ENCODE results near the gene JMJD7. TPM values are rescaled to one million over a fixed set of nuclear protein-coding genes. Genes with fewer than 3 reads are reported as not detected.

Gene JMJD7
- total and polyA plus RNA-seq, 2 donors: 7.2 to 15.6 TPM

- Histone ChIP-seq H3K9me3 (ENCODE audit: control insufficient read depth in 2 of 2, insufficient read depth in 1 of 2, low read length in 1 of 2) (no peaks in the 10 kb centered on the region), H3K27me3 (ENCODE audit: control insufficient read depth in 2 of 2, insufficient read depth in 1 of 2, low read length in 1 of 2) (no peaks in the 10 kb centered on the region), H3K27ac (ENCODE audit: low read depth in 1 of 2, low read length in 1 of 2) (no peak overlapping the region), H3K36me3 (ENCODE audit: control insufficient read depth in 2 of 2, insufficient read depth in 2 of 2, low read length in 1 of 2) (peaks cover 72 to 80% of the 10 kb centered on the region in 2 donors), H3K4me1 (ENCODE audit: control insufficient read depth in 2 of 2, insufficient read depth in 2 of 2, low read length in 2 of 2) (peaks cover 0 to under 1% of the 10 kb centered on the region in 2 donors), H3K4me3 (ENCODE audit: low read length in 2 of 2) (no peak overlapping the region)
- WGBS: over 99% methylated on average over 9 of the region's 9 CpGs
- DNase-seq (ENCODE audit: low read depth in 6 of 9, low spot score in 9 of 9): no peak
Observed at GRCh38 chr15:41816788-41817187, 11.1 kb upstream of the JMJD7 start.

GRCh38 chr15:41817327-41817726 lies 10.6 kb upstream of the JMJD7 start:
- 99% methylated on average over 14 of the region's 14 CpGs for WGBS

GRCh38 chr15:41817781-41818180 lies 10.1 kb upstream of the JMJD7 start:
- no peaks in the 10 kb centered on the region for H3K9me3 ChIP-seq (ENCODE audit: control insufficient read depth in 2 of 2, insufficient read depth in 1 of 2, low read length in 1 of 2)
- H3K4me1 ChIP-seq (ENCODE audit: control insufficient read depth in 2 of 2, insufficient read depth in 2 of 2, low read length in 2 of 2): no peaks in the 10 kb centered on the region
- H3K27me3 ChIP-seq (ENCODE audit: control insufficient read depth in 2 of 2, insufficient read depth in 1 of 2, low read length in 1 of 2): no peaks in the 10 kb centered on the region
- no peak for DNase-seq (ENCODE audit: low read depth in 6 of 9, low spot score in 9 of 9)
- H3K36me3 ChIP-seq (ENCODE audit: control insufficient read depth in 2 of 2, insufficient read depth in 2 of 2, low read length in 1 of 2): peaks cover 78 to 82% of the 10 kb centered on the region in 2 donors
- H3K4me3 ChIP-seq (ENCODE audit: low read length in 2 of 2): no peak overlapping the region
- no peak overlapping the region for H3K27ac ChIP-seq (ENCODE audit: low read depth in 1 of 2, low read length in 1 of 2)
- 97% methylated on average over 6 of the region's 6 CpGs for WGBS

More at GRCh38 chr15:41817327-41817726, 10.6 kb upstream of the JMJD7 start:
- H3K4me3 ChIP-seq (ENCODE audit: low read length in 2 of 2): no peak overlapping the region
- H3K9me3 ChIP-seq (ENCODE audit: control insufficient read depth in 2 of 2, insufficient read depth in 1 of 2, low read length in 1 of 2): no peaks in the 10 kb centered on the region
- H3K4me1 ChIP-seq (ENCODE audit: control insufficient read depth in 2 of 2, insufficient read depth in 2 of 2, low read length in 2 of 2): no peaks in the 10 kb centered on the region
- H3K36me3 ChIP-seq (ENCODE audit: control insufficient read depth in 2 of 2, insufficient read depth in 2 of 2, low read length in 1 of 2): peaks cover 76 to 81% of the 10 kb centered on the region in 2 donors
- no peak overlapping the region for H3K27ac ChIP-seq (ENCODE audit: low read depth in 1 of 2, low read length in 1 of 2)
- DNase-seq (ENCODE audit: low read depth in 6 of 9, low spot score in 9 of 9): no peak
- H3K27me3 ChIP-seq (ENCODE audit: control insufficient read depth in 2 of 2, insufficient read depth in 1 of 2, low read length in 1 of 2): no peaks in the 10 kb centered on the region

- H3K36me3 ChIP-seq (ENCODE audit: control insufficient read depth in 2 of 2, insufficient read depth in 2 of 2, low read length in 1 of 2): peaks cover 76 to 80% of the 10 kb centered on the region in 2 donors
- no peak overlapping the region for H3K27ac ChIP-seq (ENCODE audit: low read depth in 1 of 2, low read length in 1 of 2)
- H3K27me3 ChIP-seq (ENCODE audit: control insufficient read depth in 2 of 2, insufficient read depth in 1 of 2, low read length in 1 of 2): no peaks in the 10 kb centered on the region
- no peak for DNase-seq (ENCODE audit: low read depth in 6 of 9, low spot score in 9 of 9)
- no peak overlapping the region for H3K4me3 ChIP-seq (ENCODE audit: low read length in 2 of 2)
- H3K9me3 ChIP-seq (ENCODE audit: control insufficient read depth in 2 of 2, insufficient read depth in 1 of 2, low read length in 1 of 2): no peaks in the 10 kb centered on the region
- no peaks in the 10 kb centered on the region for H3K4me1 ChIP-seq (ENCODE audit: control insufficient read depth in 2 of 2, insufficient read depth in 2 of 2, low read length in 2 of 2)
- 97% methylated on average over 9 of the region's 9 CpGs for WGBS
Observed at GRCh38 chr15:41819455-41820050, 8.3 kb upstream of the JMJD7 start.

- DNase-seq (ENCODE audit: low read depth in 6 of 9, low spot score in 9 of 9): no peak
- no peaks in the 10 kb centered on the region for H3K27me3 ChIP-seq (ENCODE audit: control insufficient read depth in 2 of 2, insufficient read depth in 1 of 2, low read length in 1 of 2)
- WGBS: 97% methylated on average over 6 of the region's 6 CpGs
Observed at GRCh38 chr15:41820791-41821423, 7.0 kb upstream of the JMJD7 start.

DNA sequence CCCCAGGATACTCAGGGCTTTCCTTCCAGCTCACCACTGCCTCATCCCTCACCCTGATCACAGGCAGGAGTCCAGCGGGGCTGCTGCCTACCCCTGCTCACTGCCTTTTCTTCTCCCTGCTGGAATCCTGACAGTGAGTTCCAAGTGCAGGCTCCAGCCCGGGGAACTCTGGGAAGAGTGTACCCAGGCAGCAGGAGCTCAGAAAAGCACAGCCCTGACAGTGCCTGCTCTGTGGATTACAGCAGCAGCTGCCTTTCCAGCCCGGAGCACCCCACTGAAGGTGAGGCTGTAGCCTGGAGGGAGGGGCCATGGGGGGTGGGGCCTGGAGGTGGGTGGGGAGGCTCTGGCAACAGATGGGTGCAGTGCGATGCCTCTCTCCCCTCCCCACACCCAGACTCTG lies 6.1 kb upstream of the JMJD7 start:
- H3K4me1 ChIP-seq (ENCODE audit: control insufficient read depth in 2 of 2, insufficient read depth in 2 of 2, low read length in 2 of 2): no peaks in the 10 kb centered on the region

More at GRCh38 chr15:41820791-41821423, 7.0 kb upstream of the JMJD7 start:
- Histone ChIP-seq H3K36me3 (ENCODE audit: control insufficient read depth in 2 of 2, insufficient read depth in 2 of 2, low read length in 1 of 2) (peaks cover 78 to 88% of the 10 kb centered on the region in 2 donors), H3K9me3 (ENCODE audit: control insufficient read depth in 2 of 2, insufficient read depth in 1 of 2, low read length in 1 of 2) (no peaks in the 10 kb centered on the region), H3K4me1 (ENCODE audit: control insufficient read depth in 2 of 2, insufficient read depth in 2 of 2, low read length in 2 of 2) (no peaks in the 10 kb centered on the region), H3K4me3 (ENCODE audit: low read length in 2 of 2) (no peak overlapping the region), H3K27ac (ENCODE audit: low read depth in 1 of 2, low read length in 1 of 2) (no peak overlapping the region)

GRCh38 chr15:41822471-41822870 lies 5.4 kb upstream of the JMJD7 start:
- 97% methylated on average over 6 of the region's 6 CpGs for WGBS
- H3K4me3 ChIP-seq (ENCODE audit: low read length in 2 of 2): no peak overlapping the region
- no peaks in the 10 kb centered on the region for H3K9me3 ChIP-seq (ENCODE audit: control insufficient read depth in 2 of 2, insufficient read depth in 1 of 2, low read length in 1 of 2)
- H3K4me1 ChIP-seq (ENCODE audit: control insufficient read depth in 2 of 2, insufficient read depth in 2 of 2, low read length in 2 of 2): peaks cover 0 to 5% of the 10 kb centered on the region in 2 donors
- peaks cover 65 to 78% of the 10 kb centered on the region in 2 donors for H3K36me3 ChIP-seq (ENCODE audit: control insufficient read depth in 2 of 2, insufficient read depth in 2 of 2, low read length in 1 of 2)
- H3K27ac ChIP-seq (ENCODE audit: low read depth in 1 of 2, low read length in 1 of 2): no peak overlapping the region
- DNase-seq (ENCODE audit: low read depth in 6 of 9, low spot score in 9 of 9): no peak
- H3K27me3 ChIP-seq (ENCODE audit: control insufficient read depth in 2 of 2, insufficient read depth in 1 of 2, low read length in 1 of 2): no peaks in the 10 kb centered on the region

More for the DNA sequence above, 6.1 kb upstream of the JMJD7 start:
- Histone ChIP-seq H3K36me3 (ENCODE audit: control insufficient read depth in 2 of 2, insufficient read depth in 2 of 2, low read length in 1 of 2) (peaks cover 72 to 84% of the 10 kb centered on the region in 2 donors), H3K4me3 (ENCODE audit: low read length in 2 of 2) (no peak overlapping the region), H3K9me3 (ENCODE audit: control insufficient read depth in 2 of 2, insufficient read depth in 1 of 2, low read length in 1 of 2) (no peaks in the 10 kb centered on the region), H3K27ac (ENCODE audit: low read depth in 1 of 2, low read length in 1 of 2) (no peak overlapping the region), H3K27me3 (ENCODE audit: control insufficient read depth in 2 of 2, insufficient read depth in 1 of 2, low read length in 1 of 2) (no peaks in the 10 kb centered on the region)
- DNase-seq (ENCODE audit: low read depth in 6 of 9, low spot score in 9 of 9): no peak
- 98% methylated on average over 4 of the region's 4 CpGs for WGBS

DNA sequence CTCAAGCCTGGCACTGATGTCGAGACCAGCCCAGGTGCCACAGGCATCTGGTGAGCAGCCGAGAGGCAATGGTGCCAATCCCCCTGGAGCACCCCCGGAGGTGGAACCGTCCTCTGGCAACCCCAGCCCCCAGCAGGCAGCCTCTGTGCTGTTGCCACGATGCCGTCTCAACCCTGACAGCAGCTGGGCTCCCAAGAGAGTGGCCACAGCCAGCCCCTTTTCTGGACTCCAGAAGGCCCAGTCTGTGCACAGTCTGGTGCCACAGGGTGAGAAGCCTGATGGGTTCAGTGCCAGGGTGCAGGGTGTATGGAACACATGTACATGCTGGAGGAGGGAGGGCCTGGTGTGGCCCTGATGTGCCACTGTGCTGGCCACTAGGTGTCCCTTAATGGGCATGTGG lies 4.9 kb upstream of the JMJD7 start:
- no peaks in the 10 kb centered on the region for H3K9me3 ChIP-seq (ENCODE audit: control insufficient read depth in 2 of 2, insufficient read depth in 1 of 2, low read length in 1 of 2)
- peaks cover 61 to 73% of the 10 kb centered on the region in 2 donors for H3K36me3 ChIP-seq (ENCODE audit: control insufficient read depth in 2 of 2, insufficient read depth in 2 of 2, low read length in 1 of 2)
- no peak overlapping the region for H3K27ac ChIP-seq (ENCODE audit: low read depth in 1 of 2, low read length in 1 of 2)
- DNase-seq (ENCODE audit: low read depth in 6 of 9, low spot score in 9 of 9): no peak
- H3K27me3 ChIP-seq (ENCODE audit: control insufficient read depth in 2 of 2, insufficient read depth in 1 of 2, low read length in 1 of 2): no peaks in the 10 kb centered on the region
- 98% methylated on average over 6 of the region's 6 CpGs for WGBS
- peaks cover 0 to 5% of the 10 kb centered on the region in 2 donors for H3K4me1 ChIP-seq (ENCODE audit: control insufficient read depth in 2 of 2, insufficient read depth in 2 of 2, low read length in 2 of 2)
- H3K4me3 ChIP-seq (ENCODE audit: low read length in 2 of 2): no peak overlapping the region

DNA sequence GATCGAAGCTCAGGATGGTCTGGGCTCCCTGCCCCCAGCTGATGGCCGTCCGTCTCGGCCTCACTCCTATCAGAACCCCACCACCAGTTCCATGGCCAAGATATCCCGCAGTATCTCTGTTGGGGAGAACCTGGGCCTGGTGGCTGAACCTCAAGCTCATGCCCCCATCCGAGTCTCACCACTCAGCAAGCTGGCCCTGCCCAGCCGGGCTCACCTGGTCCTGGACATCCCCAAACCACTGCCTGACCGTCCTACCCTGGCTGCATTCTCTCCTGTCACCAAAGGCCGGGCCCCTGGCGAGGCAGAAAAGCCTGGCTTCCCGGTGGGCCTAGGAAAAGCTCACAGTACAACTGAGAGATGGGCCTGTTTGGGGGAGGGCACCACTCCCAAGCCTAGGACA lies 4.4 kb upstream of the JMJD7 start:
- H3K27ac ChIP-seq (ENCODE audit: low read depth in 1 of 2, low read length in 1 of 2): no peak overlapping the region
- WGBS: 98% methylated on average over 10 of the region's 11 CpGs
- peaks cover 1 to 5% of the 10 kb centered on the region in 2 donors for H3K4me1 ChIP-seq (ENCODE audit: control insufficient read depth in 2 of 2, insufficient read depth in 2 of 2, low read length in 2 of 2)
- H3K9me3 ChIP-seq (ENCODE audit: control insufficient read depth in 2 of 2, insufficient read depth in 1 of 2, low read length in 1 of 2): no peaks in the 10 kb centered on the region
- H3K4me3 ChIP-seq (ENCODE audit: low read length in 2 of 2): no peak overlapping the region
- H3K27me3 ChIP-seq (ENCODE audit: control insufficient read depth in 2 of 2, insufficient read depth in 1 of 2, low read length in 1 of 2): peaks cover 0 to 3% of the 10 kb centered on the region in 2 donors
- DNase-seq (ENCODE audit: low read depth in 6 of 9, low spot score in 9 of 9): no peak
- peaks cover 55 to 67% of the 10 kb centered on the region in 2 donors for H3K36me3 ChIP-seq (ENCODE audit: control insufficient read depth in 2 of 2, insufficient read depth in 2 of 2, low read length in 1 of 2)

Measured in thymus (tissue), 11 donors.